ENCODE data around the gene PPP1R13L. TPM values are rescaled to one million over a fixed set of nuclear protein-coding genes. Genes with fewer than 3 reads are reported as not detected.

PPP1R13L gene
- total and polyA plus RNA-seq, 4 donors: 14.0 to 37.3 (median 33.0) TPM

DNA sequence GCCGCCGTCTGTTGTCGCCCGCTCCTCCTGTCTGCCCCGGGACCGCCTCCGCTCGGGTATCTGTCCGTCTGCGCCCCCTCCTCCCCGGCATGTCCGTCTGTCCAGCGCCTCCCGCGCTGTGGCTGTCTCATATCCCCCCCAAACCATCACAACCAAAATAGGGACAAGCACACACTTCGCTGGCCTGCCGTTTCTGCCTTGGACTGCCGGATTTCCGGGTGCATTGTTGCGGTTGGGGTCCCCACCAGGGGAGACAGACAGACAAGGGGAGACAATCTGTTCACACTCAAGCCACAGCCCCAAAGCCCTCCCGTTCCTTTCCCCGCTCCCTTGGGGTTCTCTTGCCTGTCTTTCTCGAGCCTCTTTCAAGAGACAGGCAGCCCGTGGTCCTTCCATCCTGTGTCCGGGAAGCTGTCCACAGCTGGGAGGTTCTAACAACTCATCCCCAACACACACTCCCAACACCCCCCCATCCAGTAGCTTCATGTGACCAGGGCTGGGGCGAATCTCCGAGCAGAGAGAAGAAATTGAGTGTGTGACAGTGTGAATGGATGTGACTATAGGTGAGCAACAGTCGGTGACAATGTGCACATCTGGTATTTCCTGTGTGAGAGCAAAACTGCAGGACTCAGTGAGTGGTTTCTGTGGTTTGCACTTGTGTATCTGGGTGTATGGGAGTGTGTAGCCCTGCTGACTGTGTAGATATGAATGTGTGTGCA lies 46.4 kb upstream of the PPP1R13L start:
- H3K27ac ChIP-seq (ENCODE audit: low read depth in 1 of 2, low read length in 1 of 2): peak overlapping the region; percentile 69 to 94

DNA sequence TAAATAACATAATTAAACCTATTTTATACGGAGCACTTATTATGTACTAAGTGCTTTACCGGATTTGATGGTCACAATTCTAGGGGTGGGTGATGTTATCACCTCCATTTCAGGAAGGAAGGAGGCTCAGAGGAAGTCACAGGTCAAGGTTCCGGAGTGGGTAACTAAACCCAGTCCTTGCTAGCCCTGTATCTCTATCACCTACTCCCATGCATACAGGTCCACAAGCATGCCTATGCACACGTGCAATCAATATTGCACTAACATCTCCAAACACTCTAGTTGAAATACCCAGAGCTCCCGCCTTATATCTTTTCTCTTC lies 45.1 kb upstream of the PPP1R13L start:
- no peaks in the 10 kb centered on the region for H3K27me3 ChIP-seq (ENCODE audit: control insufficient read depth in 3 of 3, insufficient read depth in 3 of 3, low read length in 2 of 3)
- H3K4me3 ChIP-seq: no peak overlapping the region
- H3K36me3 ChIP-seq (ENCODE audit: control insufficient read depth in 4 of 4, insufficient read depth in 4 of 4, low read length in 4 of 4): no peaks in the 10 kb centered on the region
- 5 to 18% methylated on average over 5 of the region's 5 CpGs for WGBS, 2 donors
- peak overlapping the region; percentile 87 for H3K9ac ChIP-seq (ENCODE audit: insufficient read depth in 1 of 2, low read length in 2 of 2)
- TF ChIP-seq, protein P1, sequence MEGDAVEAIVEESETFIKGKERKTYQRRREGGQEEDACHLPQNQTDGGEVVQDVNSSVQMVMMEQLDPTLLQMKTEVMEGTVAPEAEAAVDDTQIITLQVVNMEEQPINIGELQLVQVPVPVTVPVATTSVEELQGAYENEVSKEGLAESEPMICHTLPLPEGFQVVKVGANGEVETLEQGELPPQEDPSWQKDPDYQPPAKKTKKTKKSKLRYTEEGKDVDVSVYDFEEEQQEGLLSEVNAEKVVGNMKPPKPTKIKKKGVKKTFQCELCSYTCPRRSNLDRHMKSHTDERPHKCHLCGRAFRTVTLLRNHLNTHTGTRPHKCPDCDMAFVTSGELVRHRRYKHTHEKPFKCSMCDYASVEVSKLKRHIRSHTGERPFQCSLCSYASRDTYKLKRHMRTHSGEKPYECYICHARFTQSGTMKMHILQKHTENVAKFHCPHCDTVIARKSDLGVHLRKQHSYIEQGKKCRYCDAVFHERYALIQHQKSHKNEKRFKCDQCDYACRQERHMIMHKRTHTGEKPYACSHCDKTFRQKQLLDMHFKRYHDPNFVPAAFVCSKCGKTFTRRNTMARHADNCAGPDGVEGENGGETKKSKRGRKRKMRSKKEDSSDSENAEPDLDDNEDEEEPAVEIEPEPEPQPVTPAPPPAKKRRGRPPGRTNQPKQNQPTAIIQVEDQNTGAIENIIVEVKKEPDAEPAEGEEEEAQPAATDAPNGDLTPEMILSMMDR (IDR thresholded peaks at IDR 0.05; ENCODE audit: control extremely low read depth, extremely low read depth): no peak
- peaks cover under 1 to 13% (median 5%) of the 10 kb centered on the region in 5 donors for H3K4me1 ChIP-seq (ENCODE audit: control insufficient read depth in 5 of 5, insufficient read depth in 5 of 5, low read length in 5 of 5)
- H3K9me3 ChIP-seq (ENCODE audit: control insufficient read depth in 4 of 4, insufficient read depth in 3 of 4, low read length in 3 of 4): no peaks in the 10 kb centered on the region
- no peak for ATAC-seq (ENCODE audit: insufficient read depth, low FRiP score)
- peak overlapping the region in 1 of 2 donors; percentile 91 for H3K27ac ChIP-seq (ENCODE audit: low read depth in 1 of 2, low read length in 1 of 2)
- no peak for DNase-seq

More for the DNA sequence above, 46.4 kb upstream of the PPP1R13L start:
- ATAC-seq (ENCODE audit: insufficient read depth, low FRiP score): peak; percentile 1
- Histone ChIP-seq H3K9ac (ENCODE audit: insufficient read depth in 1 of 2, low read length in 2 of 2) (peak overlapping the region; percentile 86 to 92), H3K27me3 (ENCODE audit: control insufficient read depth in 3 of 3, insufficient read depth in 3 of 3, low read length in 2 of 3) (no peaks in the 10 kb centered on the region), H3K4me1 (ENCODE audit: control insufficient read depth in 5 of 5, insufficient read depth in 5 of 5, low read length in 5 of 5) (peaks cover 0 to 14% (median 13%) of the 10 kb centered on the region in 5 donors), H3K9me3 (ENCODE audit: control insufficient read depth in 4 of 4, insufficient read depth in 3 of 4, low read length in 3 of 4) (no peaks in the 10 kb centered on the region), H3K4me3 (no peak overlapping the region), H3K36me3 (ENCODE audit: control insufficient read depth in 4 of 4, insufficient read depth in 4 of 4, low read length in 4 of 4) (no peaks in the 10 kb centered on the region)
- peak; percentile 74 to 83 (median 77) for DNase-seq
- TF ChIP-seq, protein P1 (IDR thresholded peaks at IDR 0.05; ENCODE audit: control extremely low read depth, extremely low read depth): no peak
- 2 to 4% methylated on average over 28 of the region's 28 CpGs for WGBS, 2 donors

DNA sequence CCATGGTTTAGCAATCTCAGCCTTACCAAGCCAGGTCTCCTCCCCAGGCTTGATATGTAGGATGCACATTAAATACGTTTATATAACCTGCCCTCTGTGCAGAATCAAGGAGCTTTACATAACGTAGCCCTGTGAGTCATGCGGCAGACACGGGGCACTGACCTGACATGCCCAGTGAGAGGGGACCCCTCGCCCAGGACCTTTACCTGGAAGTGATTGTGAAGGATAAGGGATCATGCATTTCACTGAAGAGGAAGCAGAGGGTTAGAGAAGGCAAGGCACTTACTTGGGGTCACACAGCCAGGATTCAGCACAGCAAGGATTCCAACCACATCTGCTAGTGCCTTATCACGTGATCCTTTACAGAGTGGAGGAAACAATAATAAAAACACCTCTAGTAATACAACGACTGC lies 44.0 kb upstream of the PPP1R13L start:
- DNase-seq (no peak), ATAC-seq (ENCODE audit: insufficient read depth, low FRiP score) (no peak)
- TF ChIP-seq, protein P1 (IDR thresholded peaks at IDR 0.05; ENCODE audit: control extremely low read depth, extremely low read depth): no peak
- Histone ChIP-seq H3K9me3 (ENCODE audit: control insufficient read depth in 4 of 4, insufficient read depth in 3 of 4, low read length in 3 of 4) (no peaks in the 10 kb centered on the region), H3K4me3 (no peak overlapping the region), H3K4me1 (ENCODE audit: control insufficient read depth in 5 of 5, insufficient read depth in 5 of 5, low read length in 5 of 5) (peaks cover 0 to 18% (median 11%) of the 10 kb centered on the region in 5 donors), H3K27me3 (ENCODE audit: control insufficient read depth in 3 of 3, insufficient read depth in 3 of 3, low read length in 2 of 3) (no peaks in the 10 kb centered on the region), H3K9ac (ENCODE audit: insufficient read depth in 1 of 2, low read length in 2 of 2) (peak overlapping the region in 1 of 2 donors; percentile 38), H3K36me3 (ENCODE audit: control insufficient read depth in 4 of 4, insufficient read depth in 4 of 4, low read length in 4 of 4) (no peaks in the 10 kb centered on the region), H3K27ac (ENCODE audit: low read depth in 1 of 2, low read length in 1 of 2) (peak overlapping the region in 1 of 2 donors; percentile 28)
- WGBS, 2 donors: 60 to 70% methylated on average over 7 of the region's 7 CpGs

DNA sequence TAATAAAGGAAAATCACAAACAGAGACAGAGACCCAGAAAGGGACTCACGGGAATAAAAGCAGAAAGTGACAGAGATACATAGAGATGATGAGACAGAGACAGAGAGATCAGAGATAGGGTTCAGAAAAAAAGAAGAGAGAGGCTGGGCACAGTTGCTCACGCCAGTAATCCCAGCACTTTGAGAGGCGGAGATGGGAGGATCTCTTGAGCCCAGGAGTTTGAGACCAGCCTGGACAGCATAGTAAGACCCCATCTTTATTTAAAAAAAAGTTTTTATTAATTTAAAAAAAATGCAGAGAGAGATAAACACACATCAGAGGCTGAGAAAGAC lies 43.5 kb upstream of the PPP1R13L start:
- 89 to 92% methylated on average over 3 of the region's 3 CpGs for WGBS, 2 donors
- ATAC-seq (ENCODE audit: insufficient read depth, low FRiP score) (no peak), DNase-seq (no peak)
- H3K27me3 ChIP-seq (ENCODE audit: control insufficient read depth in 3 of 3, insufficient read depth in 3 of 3, low read length in 2 of 3): no peaks in the 10 kb centered on the region
- H3K36me3 ChIP-seq (ENCODE audit: control insufficient read depth in 4 of 4, insufficient read depth in 4 of 4, low read length in 4 of 4): no peaks in the 10 kb centered on the region
- no peaks in the 10 kb centered on the region for H3K9me3 ChIP-seq (ENCODE audit: control insufficient read depth in 4 of 4, insufficient read depth in 3 of 4, low read length in 3 of 4)
- H3K9ac ChIP-seq (ENCODE audit: insufficient read depth in 1 of 2, low read length in 2 of 2): no peak overlapping the region
- peaks cover under 1 to 18% (median 11%) of the 10 kb centered on the region in 5 donors for H3K4me1 ChIP-seq (ENCODE audit: control insufficient read depth in 5 of 5, insufficient read depth in 5 of 5, low read length in 5 of 5)
- H3K27ac ChIP-seq (ENCODE audit: low read depth in 1 of 2, low read length in 1 of 2): no peak overlapping the region
- TF ChIP-seq, protein P1 (IDR thresholded peaks at IDR 0.05; ENCODE audit: control extremely low read depth, extremely low read depth): no peak
- no peak overlapping the region for H3K4me3 ChIP-seq

All from lung (tissue), 12 donors.